H1 (cell line): ENCODE data around the gene PITPNB. TPM values are rescaled to one million over a fixed set of nuclear protein-coding genes. Genes with fewer than 3 reads are reported as not detected.

Experiments
- CHD1 ChIP-seq: IDR thresholded peaks from 2 replicates; pipeline ENCODE4 v1.6.1; 2012; ENCODE audit warnings: low read depth, low read length, improper control_type of control experiment
- CTCF ChIP-seq, 3 experiments: IDR thresholded peaks; 1 replicate in 2 of 3; 2 replicates in 1 of 3; pipeline versions ENCODE4 v1.5.1 to v1.6.1; 2011; ENCODE audit warnings: low read length in 3 of 3, mild to moderate bottlenecking in 3 of 3, inconsistent platforms in 2 of 3, low read depth in 1 of 3, moderate library complexity in 1 of 3; ENCODE audit not compliant: insufficient read depth in 1 of 3; ENCODE audit errors: control extremely low read depth in 1 of 3
- HDAC2 ChIP-seq, 2 experiments: fragments of 300-600 bp in 1 of 2; sonication (generic) in 1 of 2; IDR thresholded peaks; 2 replicates each; pipeline ENCODE4 v1.6.1; 2011 to 2012; ENCODE audit warnings: low read depth in 2 of 2, low read length in 2 of 2, mild to moderate bottlenecking in 2 of 2, moderate library complexity in 2 of 2, borderline replicate concordance in 1 of 2, inconsistent platforms in 1 of 2
- KDM5A ChIP-seq: fragments of 200-600 bp; IDR thresholded peaks from 2 replicates; pipeline ENCODE4 v1.7.1; 2012; ENCODE audit warnings: mild to moderate bottlenecking, low read length, inconsistent platforms, mixed read lengths
- MAFK ChIP-seq: IDR thresholded peaks from 2 replicates; pipeline ENCODE4 v1.6.1; 2012; ENCODE audit warnings: low read depth, mild to moderate bottlenecking, improper control_type of control experiment, low read length
- POU5F1 ChIP-seq: IDR thresholded peaks from 2 replicates; pipeline ENCODE4 v1.6.1; 2011; ENCODE audit warnings: low read depth, mild to moderate bottlenecking, low read length, moderate library complexity
- SIX5 ChIP-seq: IDR thresholded peaks from 2 replicates; pipeline ENCODE4 v1.6.1; 2011; ENCODE audit warnings: mild to moderate bottlenecking, low read depth, low read length
- SRF ChIP-seq: IDR thresholded peaks from 2 replicates; pipeline ENCODE4 v1.6.1; 2011; ENCODE audit warnings: mild to moderate bottlenecking, low read depth, low read length, moderate library complexity
- ZNF274 ChIP-seq: IDR thresholded peaks from 2 replicates; pipeline ENCODE4 v1.7.0; 2012; ENCODE audit warnings: low read length, borderline replicate concordance; ENCODE audit errors: extremely low read depth
- polyA plus RNA-seq, 7 experiments: library from polyadenylated mRNA; depleted of rRNA in 3 of 7; stranded (reverse) in 5 of 7; unstranded in 2 of 7; fragments of >200 nt in 5 of 7; fragments of 200-250 nt in 2 of 7; gene quantifications; 1 replicate in 5 of 7; 2 replicates in 1 of 7; 4 replicates in 1 of 7; pipeline versions ENCODE4 v1.2.1 to v1.2.3, GENCODE V29; 2011 to 2013; ENCODE audit warnings: missing spikeins in 2 of 7, mixed read lengths in 2 of 7
- total RNA-seq: library from RNA; stranded (reverse); fragmentation: NEBNext Ultra II Directional; extraction: Animal tissue kit (Norgen Biotek cat#: 25700); gene quantifications from 2 replicates; pipeline ENCODE4 v1.2.1, GENCODE V29; 2021

PITPNB gene
- total and polyA plus RNA-seq, 2 of the 8 experiments (the other 6 are each of a cell fraction or from before 2014, with no cell fraction given): 24.6 to 89.3 TPM

GRCh38 chr22:27843441-27843840 lies 75.6 kb downstream of the PITPNB start (continued):
- TF ChIP-seq CTCF (IDR thresholded peaks at IDR 0.05; ENCODE audit: control extremely low read depth in 1 of 3, insufficient read depth in 1 of 3, low read depth in 1 of 3, low read length in 3 of 3) (no peak), CHD1 (no peak), SRF (no peak), HDAC2 (IDR thresholded peaks at IDR 0.05; ENCODE audit: borderline replicate concordance in 1 of 2, low read depth in 2 of 2, low read length in 2 of 2) (no peak), SIX5 (no peak), POU5F1 (no peak), ZNF274 (no peak), MAFK (no peak), KDM5A (no peak)
